Fibroblast of lung (primary cell): Measurements from ENCODE around the gene KIF20A. TPM values are rescaled to one million over a fixed set of nuclear protein-coding genes. Genes with fewer than 3 reads are reported as not detected.
A peak's percentile ranks its signal among the peaks of the same experiment; 100 is the strongest.

Experiments used
- DNase-seq, 2 donors: peaks; one replicate each; pipeline versions ENCODE4 v3.0.0 to v3.0.0-alpha.2; 2010; ENCODE audit warnings: low read depth in 2 of 2
- H2AFZ ChIP-seq: 2 replicates; pipeline ENCODE4 v1.5.1; 2012; ENCODE audit warnings: low read length, control low read depth, inconsistent platforms
- H3K27ac ChIP-seq: 2 replicates; pipeline ENCODE4 v1.5.1; 2011; ENCODE audit warnings: low read length, control low read depth; ENCODE audit not compliant: insufficient read depth
- H3K27me3 ChIP-seq: 2 replicates; pipeline ENCODE4 v1.5.1; 2011; ENCODE audit warnings: mild to moderate bottlenecking, low read length; ENCODE audit not compliant: control insufficient read depth, insufficient read depth
- H3K36me3 ChIP-seq: 2 replicates; pipeline ENCODE4 v1.5.1; 2011; ENCODE audit warnings: low read length; ENCODE audit not compliant: control insufficient read depth, insufficient read depth
- H3K4me1 ChIP-seq: 2 replicates; pipeline ENCODE4 v1.5.1; 2011; ENCODE audit warnings: low read length; ENCODE audit not compliant: control insufficient read depth, insufficient read depth; ENCODE audit errors: extremely low read depth
- H3K4me2 ChIP-seq: 2 replicates; pipeline ENCODE4 v1.5.1; 2011; ENCODE audit warnings: low read length, control low read depth; ENCODE audit not compliant: insufficient read depth; ENCODE audit errors: extremely low read depth
- H3K4me3 ChIP-seq, 4 experiments: fragments of 200-600 bp in 1 of 4; sonication (generic) in 1 of 4; replicated peaks in 1 of 4; 2 replicates each; pipeline ENCODE4 v1.5.1; 2011 to 2016; ENCODE audit warnings: low read length in 4 of 4, low read depth in 3 of 4, mild to moderate bottlenecking in 3 of 4, control low read depth in 2 of 4, inconsistent platforms in 1 of 4, mixed read lengths in 1 of 4; ENCODE audit not compliant: insufficient read depth in 1 of 4; ENCODE audit errors: control extremely low read depth in 1 of 4
- H3K79me2 ChIP-seq: 2 replicates; pipeline ENCODE4 v1.5.1; 2012; ENCODE audit warnings: mild to moderate bottlenecking, low read length, inconsistent platforms; ENCODE audit not compliant: control insufficient read depth, insufficient read depth
- H3K9ac ChIP-seq: 2 replicates; pipeline ENCODE4 v1.5.1; 2011; ENCODE audit warnings: mild to moderate bottlenecking, low read length, control low read depth; ENCODE audit not compliant: insufficient read depth
- H3K9me3 ChIP-seq: 2 replicates; pipeline ENCODE4 v1.5.1; 2012; ENCODE audit warnings: low read depth, low read length; ENCODE audit not compliant: control insufficient read depth, insufficient read depth
- H4K20me1 ChIP-seq: 2 replicates; pipeline ENCODE4 v1.5.1; 2011; ENCODE audit warnings: low read length; ENCODE audit not compliant: control insufficient read depth, insufficient read depth; ENCODE audit errors: extremely low read depth
- CTCF ChIP-seq, 2 donors: IDR thresholded peaks in 1 of 2; conservative IDR thresholded peaks in 1 of 2; 1 replicate in 1 of 2; 2 replicates in 1 of 2; pipeline ENCODE4 v1.5.1; 2011 to 2012; ENCODE audit warnings: low read length in 2 of 2, control low read depth in 1 of 2, inconsistent platforms in 1 of 2, low read depth in 1 of 2, mild to moderate bottlenecking in 1 of 2
- EZH2 ChIP-seq: IDR thresholded peaks from 2 replicates; pipeline ENCODE4 v1.5.1; 2012; ENCODE audit warnings: low read length, control low read depth, mild to moderate bottlenecking; ENCODE audit errors: missing control alignments
- polyA plus RNA-seq, 2 donors: library from polyadenylated mRNA; depleted of rRNA in 1 of 2; stranded (reverse) in 1 of 2; unstranded in 1 of 2; fragments of >200 nt; gene quantifications; 2 replicates each; pipeline ENCODE4 v1.2.1, GENCODE V29; 2011 to 2012; ENCODE audit warnings: missing spikeins in 1 of 2
- total RNA-seq: library from RNA; depleted of rRNA; stranded (reverse); fragments of >200 nt; gene quantifications from 2 replicates; pipeline ENCODE4 v1.2.1, GENCODE V29; 2014

The KIF20A gene
- total and polyA plus RNA-seq, 2 donors (not counting 1 experiment from before 2014, with no cell fraction given) = 17.4 to 23.8 TPM

GRCh38 chr5:138169124-138169523 lies 9.8 kb upstream of the KIF20A start:
- Histone ChIP-seq H3K9ac (no peak overlapping the region), H3K4me3 (no peak overlapping the region), H3K79me2 (peaks cover 3% of the 10 kb centered on the region), H3K9me3 (no peaks in the 10 kb centered on the region), H3K27me3 (no peaks in the 10 kb centered on the region), H3K4me1 (no peaks in the 10 kb centered on the region), H4K20me1 (no peaks in the 10 kb centered on the region), H3K4me2 (no peak overlapping the region), H3K27ac (no peak overlapping the region), H3K36me3 (peaks cover 21% of the 10 kb centered on the region), H2AFZ (no peak overlapping the region)
- no peak for TF ChIP-seq EZH2
- no peak for TF ChIP-seq CTCF (conservative IDR thresholded peaks at IDR 0.05 in 1 of 2, IDR thresholded peaks at IDR 0.05 in 1 of 2; ENCODE audit: low read depth in 1 of 2, low read length in 2 of 2)
- no peak for DNase-seq

GRCh38 chr5:138170299-138170698 lies 8.6 kb upstream of the KIF20A start:
- H4K20me1 ChIP-seq = no peaks in the 10 kb centered on the region
- H3K9ac ChIP-seq = no peak overlapping the region
- H3K4me3 ChIP-seq = no peak overlapping the region
- H2AFZ ChIP-seq = no peak overlapping the region
- H3K4me1 ChIP-seq = no peaks in the 10 kb centered on the region
- H3K36me3 ChIP-seq = peaks cover 17% of the 10 kb centered on the region
- DNase-seq = no peak
- TF ChIP-seq EZH2 = no peak
- no peak for TF ChIP-seq CTCF (conservative IDR thresholded peaks at IDR 0.05 in 1 of 2, IDR thresholded peaks at IDR 0.05 in 1 of 2; ENCODE audit: low read depth in 1 of 2, low read length in 2 of 2)
- no peak overlapping the region for H3K4me2 ChIP-seq
- no peaks in the 10 kb centered on the region for H3K27me3 ChIP-seq
- no peak overlapping the region for H3K27ac ChIP-seq
- peaks cover 7% of the 10 kb centered on the region for H3K79me2 ChIP-seq
- no peaks in the 10 kb centered on the region for H3K9me3 ChIP-seq

- Histone ChIP-seq H4K20me1 (no peaks in the 10 kb centered on the region), H3K4me1 (no peaks in the 10 kb centered on the region), H3K4me2 (peak overlapping the region; percentile 71), H3K4me3 (peak overlapping the region; percentile 49 to 98 (median 72)), H3K9me3 (no peaks in the 10 kb centered on the region), H3K27me3 (no peaks in the 10 kb centered on the region), H3K79me2 (peaks cover 51% of the 10 kb centered on the region), H3K36me3 (peaks cover 2% of the 10 kb centered on the region), H3K27ac (peak overlapping the region; percentile 86), H2AFZ (peak overlapping the region; percentile 52), H3K9ac (peak overlapping the region; percentile 52)
- TF ChIP-seq CTCF (conservative IDR thresholded peaks at IDR 0.05 in 1 of 2, IDR thresholded peaks at IDR 0.05 in 1 of 2; ENCODE audit: low read depth in 1 of 2, low read length in 2 of 2) (no peak), EZH2 (no peak)
- DNase-seq = peak; percentile 14 to 43
Measured at GRCh38 chr5:138177941-138178515, 884 bp upstream of the KIF20A start.
